Stimulated activated CD4-positive, alpha-beta T cell treated with anti-CD3 and anti-CD28 coated beads, Interleukin-2, amount 100 ng/mL, for 48 hours (primary cell): ENCODE data around the gene UGT1A6.

Source experiments
- DNase-seq, 2 donors: peaks; one replicate each; pipeline ENCODE4 v3.0.0-alpha.2; 2020

Gene UGT1A6

GRCh38 chr2:233803292-233803911 lies 110.7 kb downstream of the UGT1A6 start:
- DNase-seq: no peak

- DNase-seq: no peak
Observed at GRCh38 chr2:233803994-233804393, 111.3 kb downstream of the UGT1A6 start.

- no peak for DNase-seq
Observed at GRCh38 chr2:233807215-233807865, 114.7 kb downstream of the UGT1A6 start.

- no peak for DNase-seq
Observed at GRCh38 chr2:233807966-233808935, 115.6 kb downstream of the UGT1A6 start.

GRCh38 chr2:233810385-233810784 lies 117.7 kb downstream of the UGT1A6 start:
- no peak for DNase-seq

GRCh38 chr2:233811087-233811486 lies 118.4 kb downstream of the UGT1A6 start:
- no peak for DNase-seq

- no peak for DNase-seq
Observed at GRCh38 chr2:233811732-233812131, 119.0 kb downstream of the UGT1A6 start.

GRCh38 chr2:233813236-233814055 lies 120.8 kb downstream of the UGT1A6 start:
- no peak for DNase-seq

- DNase-seq: no peak
Observed at GRCh38 chr2:233814056-233814835, 121.6 kb downstream of the UGT1A6 start.

GRCh38 chr2:233815861-233816260 lies 123.2 kb downstream of the UGT1A6 start:
- DNase-seq: no peak

GRCh38 chr2:233816334-233816733 lies 123.6 kb downstream of the UGT1A6 start:
- DNase-seq: no peak

GRCh38 chr2:233816771-233817170 lies 124.1 kb downstream of the UGT1A6 start:
- DNase-seq: no peak

- DNase-seq: no peak
Observed at GRCh38 chr2:233817361-233817911, 124.7 kb downstream of the UGT1A6 start.

- DNase-seq: no peak
Observed at GRCh38 chr2:233817995-233818638, 125.4 kb downstream of the UGT1A6 start.

GRCh38 chr2:233818639-233819621 lies 126.2 kb downstream of the UGT1A6 start:
- DNase-seq: no peak

GRCh38 chr2:233819884-233820773 lies 127.4 kb downstream of the UGT1A6 start:
- no peak for DNase-seq

- no peak for DNase-seq
Observed at GRCh38 chr2:233820774-233821105, 128.1 kb downstream of the UGT1A6 start.

- DNase-seq: no peak
Observed at GRCh38 chr2:233821196-233821595, 128.5 kb downstream of the UGT1A6 start.

GRCh38 chr2:233821709-233822100 lies 129.0 kb downstream of the UGT1A6 start:
- DNase-seq: no peak
